DMS79 treated with DMSO at 0.1 percent for 48 hours (cell line): Measurements from ENCODE around the gene RASAL1.
A peak's percentile ranks its signal among the peaks of the same experiment; 100 is the strongest.

ENCODE experiments used
- DNase-seq: peaks from one replicate; lab custom pipeline; 2025; lab: John Stamatoyannopoulos, UW

The RASAL1 gene

GRCh38 chr12:113135178-113136127 is at the start of gene RASAL1:
RASAL1 (minus strand) TSS chr12:113135761; CDS start chr12:113135462, 299 bp downstream.
- DNase-seq, result peak; percentile 84

- peak; percentile 62 for DNase-seq
These were observed 49.3 kb upstream of the RASAL1 start for GRCh38 chr12:113184900-113185179.

GRCh38 chr12:113184098-113184899 is 48.7 kb upstream of the RASAL1 start:
- no peak for DNase-seq

- no peak for DNase-seq
These were observed 47.5 kb upstream of the RASAL1 start for GRCh38 chr12:113183030-113183589.

GRCh38 chr12:113181975-113182374 is 46.4 kb upstream of the RASAL1 start:
- no peak for DNase-seq

- DNase-seq, result no peak
These were observed 44.8 kb upstream of the RASAL1 start for GRCh38 chr12:113180333-113180732.

GRCh38 chr12:113179023-113179422 is 43.5 kb upstream of the RASAL1 start:
- no peak for DNase-seq

- peak; percentile 27 for DNase-seq
These were observed 39.2 kb upstream of the RASAL1 start for GRCh38 chr12:113174461-113175384.

GRCh38 chr12:113173081-113173698 is 37.6 kb upstream of the RASAL1 start:
- DNase-seq, result no peak

- no peak for DNase-seq
These were observed 36.6 kb upstream of the RASAL1 start for GRCh38 chr12:113172185-113172584.

GRCh38 chr12:113171543-113171942 is 36.0 kb upstream of the RASAL1 start:
- no peak for DNase-seq

GRCh38 chr12:113170926-113171325 is 35.4 kb upstream of the RASAL1 start:
- no peak for DNase-seq

- DNase-seq, result no peak
These were observed 34.9 kb upstream of the RASAL1 start for GRCh38 chr12:113170457-113170856.

- DNase-seq, result no peak
These were observed 34.1 kb upstream of the RASAL1 start for GRCh38 chr12:113169697-113170096.

- DNase-seq, result no peak
These were observed 32.3 kb upstream of the RASAL1 start for GRCh38 chr12:113167868-113168267.

GRCh38 chr12:113165521-113166450 is 30.2 kb upstream of the RASAL1 start:
- DNase-seq, result no peak

- DNase-seq, result no peak
These were observed 28.5 kb upstream of the RASAL1 start for GRCh38 chr12:113164014-113164413.

- no peak for DNase-seq
These were observed 27.4 kb upstream of the RASAL1 start for GRCh38 chr12:113163030-113163360.

- peak; percentile 15 for DNase-seq
These were observed 26.8 kb upstream of the RASAL1 start for GRCh38 chr12:113162102-113163029.
